ENCODE data around the gene BHLHE40. TPM values are rescaled to one million over a fixed set of nuclear protein-coding genes. Genes with fewer than 3 reads are reported as not detected.

BHLHE40 gene
- total and polyA plus RNA-seq, 2 of the 13 experiments (the other 11 are each of a cell fraction or from before 2014, with no cell fraction given) = 1.8 to 51.0 TPM

DNA sequence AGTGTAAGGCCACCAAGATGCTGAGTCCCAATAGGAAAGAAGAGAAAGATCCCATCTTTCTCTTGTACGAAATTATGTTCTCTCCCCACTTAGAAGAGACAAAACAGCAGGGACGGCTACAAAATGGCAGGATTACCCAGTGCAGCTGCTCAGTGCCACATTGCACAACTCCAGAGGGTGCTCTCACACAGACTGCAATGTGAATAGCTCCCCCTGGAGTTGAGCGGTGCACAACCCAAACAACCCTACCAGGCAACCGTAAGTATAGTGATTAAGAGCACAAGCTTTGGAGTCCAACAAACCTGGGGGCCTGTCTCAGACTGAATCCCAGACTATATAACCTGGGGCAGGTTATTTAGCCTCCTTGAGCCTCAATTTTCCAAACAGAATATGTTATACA lies 3.1 kb upstream of the BHLHE40 start (continued):
- TF ChIP-seq, protein P1, sequence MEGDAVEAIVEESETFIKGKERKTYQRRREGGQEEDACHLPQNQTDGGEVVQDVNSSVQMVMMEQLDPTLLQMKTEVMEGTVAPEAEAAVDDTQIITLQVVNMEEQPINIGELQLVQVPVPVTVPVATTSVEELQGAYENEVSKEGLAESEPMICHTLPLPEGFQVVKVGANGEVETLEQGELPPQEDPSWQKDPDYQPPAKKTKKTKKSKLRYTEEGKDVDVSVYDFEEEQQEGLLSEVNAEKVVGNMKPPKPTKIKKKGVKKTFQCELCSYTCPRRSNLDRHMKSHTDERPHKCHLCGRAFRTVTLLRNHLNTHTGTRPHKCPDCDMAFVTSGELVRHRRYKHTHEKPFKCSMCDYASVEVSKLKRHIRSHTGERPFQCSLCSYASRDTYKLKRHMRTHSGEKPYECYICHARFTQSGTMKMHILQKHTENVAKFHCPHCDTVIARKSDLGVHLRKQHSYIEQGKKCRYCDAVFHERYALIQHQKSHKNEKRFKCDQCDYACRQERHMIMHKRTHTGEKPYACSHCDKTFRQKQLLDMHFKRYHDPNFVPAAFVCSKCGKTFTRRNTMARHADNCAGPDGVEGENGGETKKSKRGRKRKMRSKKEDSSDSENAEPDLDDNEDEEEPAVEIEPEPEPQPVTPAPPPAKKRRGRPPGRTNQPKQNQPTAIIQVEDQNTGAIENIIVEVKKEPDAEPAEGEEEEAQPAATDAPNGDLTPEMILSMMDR (CRISPR knock-in tag; IDR thresholded peaks at IDR 0.05) = peak; percentile 88
- no peak for TF ChIP-seq LCORL (IDR thresholded peaks at IDR 0.05)
- TF ChIP-seq LCORL (CRISPR knock-in tag; IDR thresholded peaks at IDR 0.05) = no peak
- TF ChIP-seq ZFP1 (CRISPR knock-in tag; IDR thresholded peaks at IDR 0.05) = 0 out of 2 replicates have a peak, but pooled peaks have one; percentile 72
- peak; percentile 55; the same call in 1 of the 2 replicates for TF ChIP-seq SALL1 (CRISPR knock-in tag; IDR thresholded peaks at IDR 0.05)
- TF ChIP-seq ZNF670 (CRISPR knock-in tag; IDR thresholded peaks at IDR 0.05; ENCODE audit: borderline replicate concordance) = no peak
- TF ChIP-seq BCL6 (CRISPR knock-in tag; IDR thresholded peaks at IDR 0.05) = peak; percentile 64
- TF ChIP-seq NONO (IDR thresholded peaks at IDR 0.05) = no peak
- TF ChIP-seq NONO (CRISPR knock-in tag; conservative IDR thresholded peaks at IDR 0.05) = peak; percentile 45; the same call in 1 of the 2 replicates
- TF ChIP-seq GLI4 (CRISPR knock-in tag; IDR thresholded peaks at IDR 0.05; ENCODE audit: borderline replicate concordance) = no peak
- peak; percentile 59 for TF ChIP-seq XRCC5 (optimal IDR thresholded peaks at IDR 0.05; ENCODE audit: low read length)
- TF ChIP-seq ZNF292 (CRISPR knock-in tag; IDR thresholded peaks at IDR 0.05; ENCODE audit: borderline replicate concordance, low read depth) = peak; percentile 60; the same call in 1 of the 2 replicates
- TF ChIP-seq HOXA3 (CRISPR knock-in tag; IDR thresholded peaks at IDR 0.05) = peak; percentile 53; the same call in 1 of the 2 replicates
- TF ChIP-seq ADNP (CRISPR knock-in tag; IDR thresholded peaks at IDR 0.05) = peak; percentile 88; the same call in 1 of the 2 replicates
- TF ChIP-seq, protein P2, sequence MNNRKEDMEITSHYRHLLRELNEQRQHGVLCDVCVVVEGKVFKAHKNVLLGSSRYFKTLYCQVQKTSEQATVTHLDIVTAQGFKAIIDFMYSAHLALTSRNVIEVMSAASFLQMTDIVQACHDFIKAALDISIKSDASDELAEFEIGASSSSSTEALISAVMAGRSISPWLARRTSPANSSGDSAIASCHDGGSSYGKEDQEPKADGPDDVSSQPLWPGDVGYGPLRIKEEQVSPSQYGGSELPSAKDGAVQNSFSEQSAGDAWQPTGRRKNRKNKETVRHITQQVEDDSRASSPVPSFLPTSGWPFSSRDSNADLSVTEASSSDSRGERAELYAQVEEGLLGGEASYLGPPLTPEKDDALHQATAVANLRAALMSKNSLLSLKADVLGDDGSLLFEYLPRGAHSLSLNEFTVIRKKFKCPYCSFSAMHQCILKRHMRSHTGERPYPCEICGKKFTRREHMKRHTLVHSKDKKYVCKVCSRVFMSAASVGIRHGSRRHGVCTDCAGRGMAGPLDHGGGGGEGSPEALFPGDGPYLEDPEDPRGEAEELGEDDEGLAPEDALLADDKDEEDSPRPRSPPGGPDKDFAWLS (CRISPR knock-in tag; IDR thresholded peaks at IDR 0.05; ENCODE audit: borderline replicate concordance) = no peak
- TF ChIP-seq SMC3 (IDR thresholded peaks at IDR 0.05; ENCODE audit: low read length) = peak; percentile 97
- peak; percentile 70 for TF ChIP-seq KDM2A (CRISPR knock-in tag; IDR thresholded peaks at IDR 0.05; ENCODE audit: borderline replicate concordance, low read depth)
- TF ChIP-seq CBX5 (CRISPR knock-in tag; IDR thresholded peaks at IDR 0.05; ENCODE audit: borderline replicate concordance) = peak; percentile 69; the same call in 1 of the 2 replicates
- TF ChIP-seq, protein P3, sequence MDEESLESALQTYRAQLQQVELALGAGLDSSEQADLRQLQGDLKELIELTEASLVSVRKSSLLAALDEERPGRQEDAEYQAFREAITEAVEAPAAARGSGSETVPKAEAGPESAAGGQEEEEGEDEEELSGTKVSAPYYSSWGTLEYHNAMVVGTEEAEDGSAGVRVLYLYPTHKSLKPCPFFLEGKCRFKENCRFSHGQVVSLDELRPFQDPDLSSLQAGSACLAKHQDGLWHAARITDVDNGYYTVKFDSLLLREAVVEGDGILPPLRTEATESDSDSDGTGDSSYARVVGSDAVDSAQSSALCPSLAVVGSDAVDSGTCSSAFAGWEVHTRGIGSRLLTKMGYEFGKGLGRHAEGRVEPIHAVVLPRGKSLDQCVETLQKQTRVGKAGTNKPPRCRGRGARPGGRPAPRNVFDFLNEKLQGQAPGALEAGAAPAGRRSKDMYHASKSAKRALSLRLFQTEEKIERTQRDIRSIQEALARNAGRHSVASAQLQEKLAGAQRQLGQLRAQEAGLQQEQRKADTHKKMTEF (CRISPR knock-in tag; IDR thresholded peaks at IDR 0.05) = peak; percentile 66
- peak; percentile 79 for TF ChIP-seq CBX1 (IDR thresholded peaks at IDR 0.05; ENCODE audit: low read depth)
- TF ChIP-seq ZNF567 (CRISPR knock-in tag; IDR thresholded peaks at IDR 0.05; ENCODE audit: borderline replicate concordance) = no peak
- TF ChIP-seq TEAD2 (CRISPR knock-in tag; IDR thresholded peaks at IDR 0.05) = no peak
- TF ChIP-seq, protein P4, sequence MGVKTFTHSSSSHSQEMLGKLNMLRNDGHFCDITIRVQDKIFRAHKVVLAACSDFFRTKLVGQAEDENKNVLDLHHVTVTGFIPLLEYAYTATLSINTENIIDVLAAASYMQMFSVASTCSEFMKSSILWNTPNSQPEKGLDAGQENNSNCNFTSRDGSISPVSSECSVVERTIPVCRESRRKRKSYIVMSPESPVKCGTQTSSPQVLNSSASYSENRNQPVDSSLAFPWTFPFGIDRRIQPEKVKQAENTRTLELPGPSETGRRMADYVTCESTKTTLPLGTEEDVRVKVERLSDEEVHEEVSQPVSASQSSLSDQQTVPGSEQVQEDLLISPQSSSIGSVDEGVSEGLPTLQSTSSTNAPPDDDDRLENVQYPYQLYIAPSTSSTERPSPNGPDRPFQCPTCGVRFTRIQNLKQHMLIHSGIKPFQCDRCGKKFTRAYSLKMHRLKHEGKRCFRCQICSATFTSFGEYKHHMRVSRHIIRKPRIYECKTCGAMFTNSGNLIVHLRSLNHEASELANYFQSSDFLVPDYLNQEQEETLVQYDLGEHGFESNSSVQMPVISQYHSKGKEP (CRISPR knock-in tag; IDR thresholded peaks at IDR 0.05) = no peak
